GM20000 (cell line): ENCODE measurements around the gene DIDO1.

Experiments
- DNase-seq: peaks from one replicate; pipeline ENCODE4 v3.0.0; 2012; ENCODE audit warnings: low spot score
- CTCF ChIP-seq: IDR thresholded peaks from 2 replicates; pipeline ENCODE4 v1.5.1; 2012; ENCODE audit warnings: mild to moderate bottlenecking, control low read depth; ENCODE audit errors: extremely low read depth, missing control alignments

DIDO1 gene

DNA sequence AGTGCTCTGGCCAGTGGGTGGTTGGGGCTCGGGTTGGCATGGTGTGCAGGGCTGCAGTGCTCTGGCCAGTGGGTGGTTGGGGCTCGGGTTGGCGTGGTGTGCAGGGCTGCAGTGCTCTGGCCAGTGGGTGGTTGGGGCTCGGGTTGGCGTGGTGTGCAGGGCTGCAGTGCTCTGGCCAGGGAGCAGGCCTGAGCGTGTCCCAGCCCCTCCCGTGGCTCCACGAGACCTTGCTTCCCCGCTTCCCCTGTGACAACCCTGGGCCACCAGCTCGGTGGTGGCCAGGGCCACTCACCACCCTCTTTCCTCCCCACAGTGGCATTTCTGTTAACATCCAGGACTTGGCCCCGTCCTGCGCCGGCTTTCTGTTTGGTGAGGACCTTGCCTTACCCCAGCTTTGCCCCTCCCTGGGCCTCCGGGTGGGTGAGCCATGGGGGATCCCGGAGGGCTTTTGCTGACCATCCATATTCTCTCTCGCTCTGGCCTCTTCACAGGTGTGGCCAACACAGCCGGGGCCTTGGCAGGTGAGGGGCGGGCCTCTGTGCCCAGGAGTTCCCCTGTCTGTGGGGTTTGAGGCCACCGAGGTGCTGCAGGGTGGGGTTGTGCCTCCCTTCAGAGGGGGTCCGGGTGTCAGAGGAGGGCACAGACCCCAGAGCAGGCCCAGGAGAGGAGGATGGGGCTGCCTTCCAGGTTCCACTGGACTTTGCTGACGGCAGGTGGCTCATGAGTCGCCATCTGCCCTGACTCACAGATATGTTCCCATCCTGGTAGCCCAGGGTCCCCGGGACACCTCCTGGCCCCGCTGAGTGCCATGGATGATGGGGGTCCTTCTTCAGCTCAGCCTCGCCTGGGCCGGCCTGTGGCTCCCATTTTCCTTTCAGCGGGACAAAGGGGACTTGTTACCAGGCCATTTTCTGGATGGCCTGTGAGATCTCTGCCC, 40.2 kb upstream of the DIDO1 start:
- DNase-seq = no peak
- TF ChIP-seq CTCF = no peak

DNA sequence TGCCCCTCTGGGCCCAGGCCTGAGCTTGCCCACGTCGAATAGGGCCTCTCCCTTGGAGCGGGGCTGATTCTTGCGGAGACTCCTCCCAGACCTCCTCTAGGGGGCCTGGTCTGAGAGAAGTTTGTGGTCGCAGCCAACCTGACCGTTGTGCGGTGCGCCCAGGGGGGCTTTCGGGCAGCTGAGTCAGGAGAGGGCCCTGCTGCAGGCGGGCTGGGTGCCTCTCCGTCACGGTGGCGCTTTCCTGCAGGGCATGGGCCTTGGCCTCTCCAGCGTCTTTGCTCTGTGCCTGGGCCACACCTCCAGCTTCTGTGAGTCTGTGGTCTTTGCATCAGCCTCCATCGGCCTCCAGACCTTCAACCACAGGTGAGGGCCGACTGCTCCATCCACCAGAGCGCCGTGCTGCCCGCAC, 39.1 kb upstream of the DIDO1 start:
- peak; percentile 14 for DNase-seq
- TF ChIP-seq CTCF = no peak

DNA sequence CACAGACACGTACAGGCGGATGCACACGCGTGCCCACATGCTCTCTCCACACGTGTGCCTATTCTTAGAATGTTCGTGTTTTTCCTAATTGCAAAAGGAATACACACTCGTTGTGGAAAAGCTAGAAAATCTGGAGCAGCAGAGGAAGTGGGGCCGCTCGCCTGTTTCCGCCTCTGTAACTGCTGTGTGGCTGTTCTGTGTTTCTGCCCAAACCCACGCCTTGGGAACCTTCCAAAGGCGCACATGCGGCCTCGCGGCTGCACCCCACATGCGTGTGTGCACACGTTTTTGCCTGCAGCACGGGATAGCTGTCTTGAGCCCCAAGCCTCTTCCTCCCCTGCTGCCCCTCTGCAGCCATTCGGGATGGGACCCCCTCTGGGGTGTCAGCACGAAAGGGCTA, 38.4 kb upstream of the DIDO1 start:
- DNase-seq = no peak
- no peak for TF ChIP-seq CTCF

GRCh38 chr20:62963614-62964397, 37.5 kb upstream of the DIDO1 start:
- DNase-seq = no peak
- no peak for TF ChIP-seq CTCF

DNA sequence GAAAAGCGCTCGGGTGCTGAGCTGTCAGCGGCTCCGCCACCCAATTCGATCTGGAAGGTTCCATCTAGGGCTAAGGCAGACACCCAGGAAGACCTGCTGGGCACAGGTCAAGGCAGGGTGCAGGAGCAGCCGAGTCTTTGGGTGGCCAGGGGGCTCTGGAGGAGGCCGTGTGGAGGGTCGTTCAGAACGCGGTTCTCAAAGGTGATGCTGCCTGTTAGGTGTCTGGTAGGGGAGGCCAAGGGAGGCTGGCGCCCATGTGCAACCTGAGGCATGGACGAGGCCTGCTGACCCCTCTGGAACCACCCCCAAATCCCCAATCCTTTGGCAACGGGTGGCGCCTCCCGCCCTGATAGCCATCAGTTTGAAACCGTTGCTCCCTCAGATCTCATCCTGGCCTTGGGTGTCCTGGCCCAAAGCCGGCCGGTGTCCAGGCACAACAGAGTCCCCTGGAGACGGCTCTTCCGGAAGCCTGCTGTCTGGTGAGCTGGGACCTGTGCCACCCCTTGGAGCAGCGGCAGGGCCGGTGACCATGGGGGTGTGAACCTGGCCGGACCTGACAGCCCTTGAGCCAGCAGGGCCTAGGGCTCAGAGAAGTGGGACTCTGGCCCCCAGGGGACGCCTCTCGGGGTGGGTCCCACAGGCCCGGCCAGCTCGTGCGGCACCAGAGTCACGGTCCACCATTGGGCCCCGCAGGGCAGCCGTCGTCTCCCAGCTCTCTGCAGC, 36.7 kb upstream of the DIDO1 start:
- DNase-seq = no peak
- TF ChIP-seq CTCF = no peak

GRCh38 chr20:62962221-62962879, 36.0 kb upstream of the DIDO1 start:
- no peak for TF ChIP-seq CTCF
- no peak for DNase-seq
